ENCODE results near the gene ANKZF1.

ANKZF1 gene

DNA sequence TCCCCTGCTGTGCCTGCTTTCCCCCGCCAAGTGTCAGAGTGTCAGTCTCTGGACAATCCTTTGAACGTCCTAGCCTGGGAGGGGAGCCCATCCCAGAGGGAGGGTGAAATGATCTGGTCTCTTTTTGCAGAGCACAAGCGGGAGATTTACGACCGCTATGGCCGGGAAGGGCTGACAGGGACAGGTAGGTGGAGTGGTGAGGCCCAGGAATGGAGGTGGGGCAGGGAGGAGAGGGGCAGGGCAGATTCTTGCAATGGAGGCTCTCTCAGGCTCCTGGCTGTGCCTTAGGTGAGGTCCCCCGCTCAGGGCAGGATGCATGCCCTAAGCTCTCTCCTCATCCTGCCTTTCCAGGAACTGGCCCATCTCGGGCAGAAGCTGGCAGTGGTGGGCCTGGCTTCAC is 52.0 kb downstream of the ANKZF1 start:
- no peak for DNase-seq (ENCODE audit: low read depth in 2 of 2)

DNA sequence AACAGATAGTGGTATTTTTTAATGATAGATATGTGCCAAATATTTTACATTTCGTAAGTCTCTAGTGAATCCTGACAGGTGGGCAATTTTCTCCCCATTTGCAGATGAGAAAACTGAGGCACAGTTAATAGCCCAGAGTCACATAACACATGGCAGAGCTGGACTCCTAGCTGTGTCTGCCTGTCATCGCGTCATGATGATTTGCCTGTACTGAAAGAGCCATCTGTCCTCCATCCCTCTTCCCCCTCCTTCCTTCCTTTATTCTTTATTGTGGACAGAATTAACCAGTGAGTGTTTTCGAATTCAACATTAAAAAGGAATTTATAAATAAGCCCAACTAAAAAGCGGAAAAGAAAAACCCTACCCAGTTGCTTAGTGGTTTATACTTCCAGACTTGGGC is 52.8 kb downstream of the ANKZF1 start:
- no peak for DNase-seq (ENCODE audit: low read depth in 2 of 2)

DNA sequence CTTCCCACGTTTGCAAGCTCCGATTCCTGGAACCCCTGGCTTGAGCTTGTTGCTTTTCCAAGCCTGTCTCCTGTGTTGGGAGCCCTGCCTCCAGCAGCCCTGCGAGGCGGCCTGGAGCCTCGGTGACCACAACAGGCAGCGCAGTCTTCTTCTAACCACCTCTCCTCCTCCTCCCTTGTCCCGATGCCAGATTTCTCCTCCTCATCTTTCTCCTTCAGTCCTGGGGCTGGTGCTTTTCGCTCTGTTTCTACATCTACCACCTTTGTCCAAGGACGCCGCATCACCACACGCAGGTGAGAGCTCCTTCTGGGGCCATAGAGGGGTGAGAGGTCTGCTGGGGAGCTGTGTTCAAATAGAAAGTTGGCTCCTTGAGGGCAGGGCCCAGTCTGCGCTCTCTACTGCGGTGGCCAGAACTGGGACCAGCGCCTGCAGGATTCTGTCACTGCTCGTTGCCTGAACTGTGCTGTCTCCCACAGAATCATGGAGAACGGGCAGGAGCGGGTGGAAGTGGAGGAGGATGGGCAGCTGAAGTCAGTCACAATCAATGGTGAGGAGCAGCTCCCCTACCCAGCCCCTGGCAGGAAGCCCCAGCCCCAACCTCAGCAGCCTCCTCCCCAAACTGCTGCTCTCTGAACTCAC is 53.5 kb downstream of the ANKZF1 start:
- DNase-seq (ENCODE audit: low read depth in 2 of 2): no peak

DNA sequence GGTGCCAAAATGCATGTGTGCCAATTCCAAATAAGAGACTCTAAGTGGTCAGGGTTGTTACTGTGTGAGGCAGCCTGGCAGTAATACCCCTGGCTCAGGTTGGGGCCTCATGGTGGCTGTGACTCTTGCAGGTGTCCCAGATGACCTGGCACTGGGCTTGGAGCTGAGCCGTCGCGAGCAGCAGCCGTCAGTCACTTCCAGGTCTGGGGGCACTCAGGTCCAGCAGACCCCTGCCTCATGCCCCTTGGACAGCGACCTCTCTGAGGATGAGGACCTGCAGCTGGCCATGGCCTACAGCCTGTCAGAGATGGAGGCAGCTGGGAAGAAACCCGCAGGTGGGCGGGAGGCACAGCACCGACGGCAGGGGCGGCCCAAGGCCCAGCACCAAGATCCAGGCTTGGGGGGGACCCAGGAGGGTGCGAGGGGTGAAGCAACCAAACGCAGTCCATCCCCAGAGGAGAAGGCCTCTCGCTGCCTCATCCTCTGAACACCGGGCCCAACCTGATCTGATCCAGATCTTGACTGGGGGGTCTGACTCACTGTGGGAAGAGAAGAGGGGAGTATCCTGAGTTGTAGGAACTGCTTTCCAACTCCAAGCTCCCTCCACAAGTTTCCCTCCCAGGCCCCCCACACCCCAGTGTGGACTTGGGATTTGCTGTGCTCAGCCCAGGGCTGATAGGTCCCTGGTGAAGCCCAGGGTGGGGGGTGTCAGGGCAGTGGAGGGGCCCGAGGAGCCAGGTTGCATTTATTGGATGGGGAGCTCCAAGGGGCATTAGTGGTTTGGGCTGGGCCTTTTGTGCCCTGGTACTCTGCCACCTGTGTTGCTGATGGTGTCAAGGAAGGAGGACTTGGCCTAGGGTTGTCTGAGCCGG is 55.1 kb downstream of the ANKZF1 start:
- DNase-seq (ENCODE audit: low read depth in 2 of 2): no peak

DNA sequence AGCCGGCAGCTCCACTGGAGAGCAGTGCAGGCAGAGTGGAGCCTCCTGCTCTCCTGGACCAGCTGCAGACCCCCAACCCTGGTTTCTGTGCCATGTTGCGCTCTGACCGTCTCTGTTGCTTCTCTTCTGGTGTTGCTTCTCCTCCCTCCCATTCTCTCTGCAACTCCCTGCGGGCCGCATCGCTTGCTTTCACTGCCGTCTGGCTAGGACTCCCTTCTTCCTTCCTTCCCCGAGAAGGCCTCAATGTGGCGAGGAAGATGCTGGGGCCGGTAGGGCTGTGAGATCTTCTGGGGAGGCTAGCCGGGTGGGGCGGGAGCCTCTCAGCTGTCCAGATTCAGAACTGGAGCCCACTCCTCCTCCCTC is 55.7 kb downstream of the ANKZF1 start:
- DNase-seq (ENCODE audit: low read depth in 2 of 2): no peak

DNA sequence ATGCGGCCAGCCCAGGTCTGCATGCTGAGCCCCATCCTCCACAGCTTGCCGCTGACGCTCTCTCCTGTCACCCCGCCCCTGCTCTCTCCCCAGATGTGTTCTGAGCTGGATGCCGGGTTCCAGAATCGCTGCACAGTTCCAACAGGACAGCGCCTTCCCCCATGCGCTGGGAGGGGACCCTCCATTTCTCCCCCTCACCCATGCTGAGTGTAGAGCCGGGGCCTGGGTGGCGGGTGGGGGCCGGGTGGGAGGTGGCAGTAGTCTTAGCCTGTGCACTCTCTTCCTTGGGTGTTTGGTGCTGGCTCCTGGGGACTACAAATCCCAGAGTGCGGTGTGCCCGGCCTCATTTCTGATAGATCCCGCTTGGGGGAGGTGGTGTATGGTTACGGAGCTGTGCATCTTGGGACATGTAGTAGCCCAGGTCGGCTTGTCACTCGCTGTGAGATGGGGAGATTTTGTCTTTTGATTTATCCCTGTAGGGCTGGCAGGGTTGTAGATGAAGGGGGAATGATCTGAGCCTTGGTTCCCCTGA is 56.4 kb downstream of the ANKZF1 start:
- DNase-seq (ENCODE audit: low read depth in 2 of 2): no peak

Data from stimulated activated CD8-positive, alpha-beta memory T cell treated with anti-CD3 and anti-CD28 coated beads, Interleukin-2, amount 100 ng/mL, for 48 hours (primary cell).